ENCODE data around the gene MACF1.

MACF1 gene

DNA sequence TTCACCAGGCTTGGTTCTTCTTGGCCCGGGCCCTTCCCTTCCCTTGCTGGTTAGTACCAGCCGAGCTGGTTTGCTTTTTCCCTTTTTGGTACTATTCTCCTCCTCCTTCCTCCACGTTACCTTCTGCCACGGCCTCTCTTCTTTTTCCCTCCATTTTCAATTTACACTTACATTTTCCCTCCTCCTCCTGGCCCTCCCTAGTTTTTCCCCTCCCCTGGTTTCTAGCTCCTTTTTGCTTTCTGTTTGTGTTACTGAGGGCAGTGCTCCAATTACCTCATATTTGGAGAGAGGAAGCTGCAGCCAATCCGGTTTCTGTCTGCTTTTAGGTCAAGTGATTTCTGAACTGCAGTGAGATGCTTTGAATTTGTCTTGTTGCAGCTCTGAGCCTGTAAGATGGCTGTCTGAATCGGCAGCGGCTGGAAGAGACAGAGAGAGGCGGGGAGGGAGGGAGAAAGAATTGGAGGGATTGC lies 63.7 kb downstream of the MACF1 start:
- no peak overlapping the region for H2AFZ ChIP-seq (ENCODE audit: insufficient read depth, low read length, poor library complexity)
- H2BK120ac ChIP-seq (ENCODE audit: insufficient read depth, low read length, poor library complexity) = no peak overlapping the region
- H4K91ac ChIP-seq (ENCODE audit: low read depth, low read length) = peak overlapping the region; percentile 19
- no peak overlapping the region for H4K12ac ChIP-seq (ENCODE audit: low read depth, low read length)
- H3K36me3 ChIP-seq (ENCODE audit: control insufficient read depth in 1 of 2, insufficient read depth in 2 of 2, low read length in 2 of 2) = peaks cover 2 to 7% of the 10 kb centered on the region in 2 experiments
- H3K27ac ChIP-seq (ENCODE audit: low read depth, low read length) = peak overlapping the region; percentile 22
- peaks cover 12 to 21% of the 10 kb centered on the region in 2 experiments for H3K4me1 ChIP-seq (ENCODE audit: control insufficient read depth in 1 of 2, insufficient read depth in 2 of 2, low read length in 2 of 2)
- no peak overlapping the region for H3K14ac ChIP-seq (ENCODE audit: low read length)
- H4K8ac ChIP-seq (ENCODE audit: low read depth, low read length) = no peak overlapping the region
- peak in 1 of 2 donors; percentile 41 for DNase-seq
- no peak overlapping the region for H3K23ac ChIP-seq (ENCODE audit: low read length)
- no peak overlapping the region for H2BK12ac ChIP-seq (ENCODE audit: low read length)
- H2AK5ac ChIP-seq (ENCODE audit: low read length) = no peak overlapping the region
- WGBS (ENCODE audit: extremely low coverage, insufficient coverage, insufficient read length) = no CpG with 5 or more reads among the region's 8 CpGs
- peaks cover under 1% of the 10 kb centered on the region for H3K79me2 ChIP-seq (ENCODE audit: control insufficient read depth, insufficient read depth, low read length, poor library complexity)
- H3K79me1 ChIP-seq (ENCODE audit: low read length) = peaks cover 3% of the 10 kb centered on the region
- H3K27me3 ChIP-seq (ENCODE audit: insufficient read depth, low read length) = no peaks in the 10 kb centered on the region
- no peak overlapping the region for H3K4me3 ChIP-seq (ENCODE audit: low read depth, low read length)
- no peaks in the 10 kb centered on the region for H3K9me3 ChIP-seq (ENCODE audit: insufficient read depth, low read depth, low read length)
- H3K4me2 ChIP-seq (ENCODE audit: low read length) = peak overlapping the region; percentile 58
- no peak overlapping the region for H2BK5ac ChIP-seq (ENCODE audit: low read depth, low read length, poor library complexity)
- no peak overlapping the region for H3K18ac ChIP-seq (ENCODE audit: low read length)
- H3K4ac ChIP-seq (ENCODE audit: low read depth, low read length) = no peak overlapping the region
- no peak overlapping the region for H3K9ac ChIP-seq (ENCODE audit: low read length)

DNA sequence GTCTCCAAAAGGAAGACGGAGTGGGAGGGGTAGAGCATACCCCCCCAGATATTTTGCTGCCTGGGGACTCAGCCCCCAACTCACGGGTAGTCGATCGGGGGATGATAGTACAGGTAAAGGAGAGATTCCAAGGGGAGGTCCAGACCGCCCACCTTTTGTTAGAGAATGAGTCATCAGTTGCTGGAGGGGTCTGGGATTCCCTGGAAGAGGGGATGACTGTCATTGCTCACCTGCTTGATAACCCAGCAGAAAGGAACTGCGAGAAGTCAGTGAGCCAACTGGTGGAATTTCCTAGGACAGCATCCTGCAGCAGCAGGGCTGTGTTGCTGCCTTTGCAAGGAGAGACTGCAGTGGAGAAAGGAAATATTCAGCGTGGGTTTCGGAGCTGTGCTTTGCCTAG lies 64.4 kb downstream of the MACF1 start:
- no peak overlapping the region for H3K9ac ChIP-seq (ENCODE audit: low read length)
- no peak overlapping the region for H3K4me3 ChIP-seq (ENCODE audit: low read depth, low read length)
- H3K27ac ChIP-seq (ENCODE audit: low read depth, low read length) = peak overlapping the region; percentile 46
- H3K27me3 ChIP-seq (ENCODE audit: insufficient read depth, low read length) = no peaks in the 10 kb centered on the region
- no peak overlapping the region for H2BK5ac ChIP-seq (ENCODE audit: low read depth, low read length, poor library complexity)
- no CpG with 5 or more reads among the region's 8 CpGs for WGBS (ENCODE audit: extremely low coverage, insufficient coverage, insufficient read length)
- H3K4me1 ChIP-seq (ENCODE audit: control insufficient read depth in 1 of 2, insufficient read depth in 2 of 2, low read length in 2 of 2) = peaks cover 12 to 21% of the 10 kb centered on the region in 2 experiments
- peak overlapping the region; percentile 58 for H3K4me2 ChIP-seq (ENCODE audit: low read length)
- H2BK120ac ChIP-seq (ENCODE audit: insufficient read depth, low read length, poor library complexity) = no peak overlapping the region
- H2AFZ ChIP-seq (ENCODE audit: insufficient read depth, low read length, poor library complexity) = no peak overlapping the region
- H3K79me1 ChIP-seq (ENCODE audit: low read length) = peaks cover 3% of the 10 kb centered on the region
- no peak overlapping the region for H2AK5ac ChIP-seq (ENCODE audit: low read length)
- H4K91ac ChIP-seq (ENCODE audit: low read depth, low read length) = no peak overlapping the region
- H4K12ac ChIP-seq (ENCODE audit: low read depth, low read length) = no peak overlapping the region
- no peaks in the 10 kb centered on the region for H3K9me3 ChIP-seq (ENCODE audit: insufficient read depth, low read depth, low read length)
- no peak overlapping the region for H4K8ac ChIP-seq (ENCODE audit: low read depth, low read length)
- H3K36me3 ChIP-seq (ENCODE audit: control insufficient read depth in 1 of 2, insufficient read depth in 2 of 2, low read length in 2 of 2) = peaks cover 2 to 7% of the 10 kb centered on the region in 2 experiments
- peak; percentile 22 to 35 for DNase-seq
- no peak overlapping the region for H3K4ac ChIP-seq (ENCODE audit: low read depth, low read length)
- no peak overlapping the region for H2BK12ac ChIP-seq (ENCODE audit: low read length)
- peaks cover 1% of the 10 kb centered on the region for H3K79me2 ChIP-seq (ENCODE audit: control insufficient read depth, insufficient read depth, low read length, poor library complexity)
- no peak overlapping the region for H3K23ac ChIP-seq (ENCODE audit: low read length)
- H3K14ac ChIP-seq (ENCODE audit: low read length) = no peak overlapping the region
- H3K18ac ChIP-seq (ENCODE audit: low read length) = no peak overlapping the region

DNA sequence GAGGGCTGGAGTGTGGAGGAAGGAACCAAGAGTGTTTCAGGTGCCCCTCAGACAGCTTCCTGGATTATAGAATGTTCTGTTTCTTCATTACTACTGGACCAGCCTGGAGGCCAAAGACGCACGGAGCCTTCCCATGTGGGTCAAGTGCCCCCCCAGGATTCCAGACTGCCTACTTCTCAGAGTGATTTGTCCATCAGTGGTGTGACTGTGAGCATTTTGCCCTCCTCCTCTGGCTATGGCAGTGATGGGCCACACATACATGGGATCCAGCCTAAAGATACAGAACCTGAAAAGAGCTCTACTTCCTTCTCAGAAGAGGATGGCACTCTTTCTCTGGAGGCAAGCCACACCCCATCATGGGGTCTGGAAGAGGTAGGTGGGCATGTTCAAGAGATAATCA lies 64.9 kb downstream of the MACF1 start:
- H2BK5ac ChIP-seq (ENCODE audit: low read depth, low read length, poor library complexity) = no peak overlapping the region
- peak overlapping the region; percentile 82 for H3K18ac ChIP-seq (ENCODE audit: low read length)
- H3K4me2 ChIP-seq (ENCODE audit: low read length) = no peak overlapping the region
- H4K91ac ChIP-seq (ENCODE audit: low read depth, low read length) = no peak overlapping the region
- peaks cover 2 to 7% of the 10 kb centered on the region in 2 experiments for H3K36me3 ChIP-seq (ENCODE audit: control insufficient read depth in 1 of 2, insufficient read depth in 2 of 2, low read length in 2 of 2)
- no peak overlapping the region for H2AFZ ChIP-seq (ENCODE audit: insufficient read depth, low read length, poor library complexity)
- no peak overlapping the region for H3K4ac ChIP-seq (ENCODE audit: low read depth, low read length)
- H3K9me3 ChIP-seq (ENCODE audit: insufficient read depth, low read depth, low read length) = no peaks in the 10 kb centered on the region
- no peak for DNase-seq
- H3K14ac ChIP-seq (ENCODE audit: low read length) = no peak overlapping the region
- H3K79me2 ChIP-seq (ENCODE audit: control insufficient read depth, insufficient read depth, low read length, poor library complexity) = peaks cover 1% of the 10 kb centered on the region
- no peak overlapping the region for H4K8ac ChIP-seq (ENCODE audit: low read depth, low read length)
- H3K27me3 ChIP-seq (ENCODE audit: insufficient read depth, low read length) = no peaks in the 10 kb centered on the region
- no peak overlapping the region for H2AK5ac ChIP-seq (ENCODE audit: low read length)
- no peak overlapping the region for H2BK120ac ChIP-seq (ENCODE audit: insufficient read depth, low read length, poor library complexity)
- H3K4me1 ChIP-seq (ENCODE audit: control insufficient read depth in 1 of 2, insufficient read depth in 2 of 2, low read length in 2 of 2) = peaks cover 12 to 21% of the 10 kb centered on the region in 2 experiments
- no CpG with 5 or more reads among the region's 2 CpGs for WGBS (ENCODE audit: extremely low coverage, insufficient coverage, insufficient read length)
- H3K23ac ChIP-seq (ENCODE audit: low read length) = no peak overlapping the region
- H4K12ac ChIP-seq (ENCODE audit: low read depth, low read length) = no peak overlapping the region
- no peak overlapping the region for H3K9ac ChIP-seq (ENCODE audit: low read length)
- H3K79me1 ChIP-seq (ENCODE audit: low read length) = peaks cover 3% of the 10 kb centered on the region
- no peak overlapping the region for H3K4me3 ChIP-seq (ENCODE audit: low read depth, low read length)
- H2BK12ac ChIP-seq (ENCODE audit: low read length) = peak overlapping the region; percentile 33
- no peak overlapping the region for H3K27ac ChIP-seq (ENCODE audit: low read depth, low read length)

DNA sequence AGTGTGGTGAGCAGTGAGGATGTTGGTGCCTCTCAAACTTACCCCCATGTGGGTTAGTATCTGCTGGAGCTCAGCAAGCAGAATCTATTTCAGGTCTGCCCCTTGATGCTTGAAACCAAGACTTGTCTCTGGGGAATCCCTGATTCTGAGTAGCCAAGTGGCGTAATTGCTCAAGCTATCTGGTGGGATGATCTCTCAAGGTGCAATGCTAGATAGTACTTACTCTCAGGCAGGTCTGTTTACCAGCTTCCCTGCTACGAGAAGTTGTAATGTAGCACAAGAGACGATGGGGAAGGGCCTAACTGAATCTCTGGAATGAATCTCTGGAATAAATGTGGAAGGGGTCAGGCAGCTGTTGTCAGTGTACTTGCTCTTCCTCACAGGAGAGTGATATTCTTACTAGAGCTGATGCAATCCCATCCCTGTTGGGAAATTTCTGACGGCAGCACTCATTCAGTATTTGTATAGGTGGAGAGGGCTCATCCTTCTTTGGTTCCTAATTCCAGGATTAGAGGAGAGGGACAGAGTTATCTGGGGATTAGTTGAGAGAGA lies 65.4 kb downstream of the MACF1 start:
- Histone ChIP-seq H3K79me1 (ENCODE audit: low read length) (peaks cover 3% of the 10 kb centered on the region), H3K4ac (ENCODE audit: low read depth, low read length) (peak overlapping the region; percentile 21), H2AFZ (ENCODE audit: insufficient read depth, low read length, poor library complexity) (no peak overlapping the region), H3K79me2 (ENCODE audit: control insufficient read depth, insufficient read depth, low read length, poor library complexity) (peaks cover 1% of the 10 kb centered on the region), H4K12ac (ENCODE audit: low read depth, low read length) (no peak overlapping the region), H2AK5ac (ENCODE audit: low read length) (no peak overlapping the region), H3K27ac (ENCODE audit: low read depth, low read length) (peak overlapping the region; percentile 55), H4K8ac (ENCODE audit: low read depth, low read length) (no peak overlapping the region), H3K9ac (ENCODE audit: low read length) (no peak overlapping the region), H3K4me2 (ENCODE audit: low read length) (no peak overlapping the region), H3K23ac (ENCODE audit: low read length) (no peak overlapping the region), H3K27me3 (ENCODE audit: insufficient read depth, low read length) (no peaks in the 10 kb centered on the region), H4K91ac (ENCODE audit: low read depth, low read length) (no peak overlapping the region), H3K14ac (ENCODE audit: low read length) (no peak overlapping the region), H3K4me3 (ENCODE audit: low read depth, low read length) (no peak overlapping the region), H3K18ac (ENCODE audit: low read length) (no peak overlapping the region), H2BK12ac (ENCODE audit: low read length) (no peak overlapping the region), H2BK120ac (ENCODE audit: insufficient read depth, low read length, poor library complexity) (no peak overlapping the region), H3K4me1 (ENCODE audit: control insufficient read depth in 1 of 2, insufficient read depth in 2 of 2, low read length in 2 of 2) (peaks cover 12 to 21% of the 10 kb centered on the region in 2 experiments), H3K36me3 (ENCODE audit: control insufficient read depth in 1 of 2, insufficient read depth in 2 of 2, low read length in 2 of 2) (peaks cover 2 to 7% of the 10 kb centered on the region in 2 experiments), H3K9me3 (ENCODE audit: insufficient read depth, low read depth, low read length) (no peaks in the 10 kb centered on the region), H2BK5ac (ENCODE audit: low read depth, low read length, poor library complexity) (no peak overlapping the region)
- no CpG with 5 or more reads among the region's 4 CpGs for WGBS (ENCODE audit: extremely low coverage, insufficient coverage, insufficient read length)
- peak; percentile 89 to 92 for DNase-seq
